ENCODE results near the gene P2RX5. TPM values are rescaled to one million over a fixed set of nuclear protein-coding genes. Genes with fewer than 3 reads are reported as not detected.
"Not testable (repeated sequence)": the region's sequence is repeated elsewhere in the genome, so short reads cannot be mapped to it uniquely, and the experiment has no call there.

P2RX5 gene
- total RNA-seq, 1 donor from 2014 or later: 0.77 TPM

GRCh38 chr17:3712811-3713463 is 17.0 kb upstream of the P2RX5 start:
- DNase-seq (ENCODE audit: low read depth in 2 of 2): no peak

- DNase-seq (ENCODE audit: low read depth in 2 of 2): peak in 1 of 2 donors; percentile 80
Measured at GRCh38 chr17:3710951-3711383, 15.0 kb upstream of the P2RX5 start.

GRCh38 chr17:3708366-3708765 is 12.4 kb upstream of the P2RX5 start:
- DNase-seq (ENCODE audit: low read depth in 2 of 2): no peak

- not testable (repeated sequence) for DNase-seq (ENCODE audit: low read depth in 2 of 2)
Measured at GRCh38 chr17:3705718-3705984, 9.7 kb upstream of the P2RX5 start.

- no peak for DNase-seq (ENCODE audit: low read depth in 2 of 2)
Measured at GRCh38 chr17:3704931-3705717, 9.2 kb upstream of the P2RX5 start.

- not testable (repeated sequence) for DNase-seq (ENCODE audit: low read depth in 2 of 2)
Measured at GRCh38 chr17:3702041-3702539, 6.1 kb upstream of the P2RX5 start.

- no peak for DNase-seq (ENCODE audit: low read depth in 2 of 2)
Measured at GRCh38 chr17:3699951-3700350, 4.0 kb upstream of the P2RX5 start.

- DNase-seq (ENCODE audit: low read depth in 2 of 2): no peak
Measured at GRCh38 chr17:3698139-3698538, 2.2 kb upstream of the P2RX5 start.

- no peak for DNase-seq (ENCODE audit: low read depth in 2 of 2)
Measured at GRCh38 chr17:3697103-3697476, 1.1 kb upstream of the P2RX5 start.

- no peak for DNase-seq (ENCODE audit: low read depth in 2 of 2)
Measured at GRCh38 chr17:3695129-3695722, 729 bp downstream of the P2RX5 start.

GRCh38 chr17:3693829-3694231 is 2.1 kb downstream of the P2RX5 start:
- DNase-seq (ENCODE audit: low read depth in 2 of 2): no peak

- no peak for DNase-seq (ENCODE audit: low read depth in 2 of 2)
Measured at GRCh38 chr17:3693141-3693540, 2.8 kb downstream of the P2RX5 start.

GRCh38 chr17:3692346-3692745 is 3.6 kb downstream of the P2RX5 start:
- DNase-seq (ENCODE audit: low read depth in 2 of 2): no peak

GRCh38 chr17:3691617-3692067 is 4.3 kb downstream of the P2RX5 start:
- no peak for DNase-seq (ENCODE audit: low read depth in 2 of 2)

- DNase-seq (ENCODE audit: low read depth in 2 of 2): no peak
Measured at GRCh38 chr17:3690094-3690715, 5.8 kb downstream of the P2RX5 start.

GRCh38 chr17:3689262-3690093 is 6.5 kb downstream of the P2RX5 start:
- DNase-seq (ENCODE audit: low read depth in 2 of 2): no peak

- no peak for DNase-seq (ENCODE audit: low read depth in 2 of 2)
Measured at GRCh38 chr17:3688852-3689261, 7.1 kb downstream of the P2RX5 start.

GRCh38 chr17:3688027-3688553 is 7.9 kb downstream of the P2RX5 start:
- DNase-seq (ENCODE audit: low read depth in 2 of 2): no peak

- no peak for DNase-seq (ENCODE audit: low read depth in 2 of 2)
Measured at GRCh38 chr17:3685174-3685573, 10.8 kb downstream of the P2RX5 start.

- peak in 1 of 2 donors; percentile 28 for DNase-seq (ENCODE audit: low read depth in 2 of 2)
Measured at GRCh38 chr17:3683054-3683511, 12.9 kb downstream of the P2RX5 start.

- no peak for DNase-seq (ENCODE audit: low read depth in 2 of 2)
Measured at GRCh38 chr17:3682033-3682432, 13.9 kb downstream of the P2RX5 start.
